Type B pancreatic cell (in vitro differentiated cells): ENCODE results near the gene ZNF215. TPM values are rescaled to one million over a fixed set of nuclear protein-coding genes. Genes with fewer than 3 reads are reported as not detected.
A peak's percentile ranks its signal among the peaks of the same experiment; 100 is the strongest.
"Not testable (repeated sequence)": the region's sequence is repeated elsewhere in the genome, so short reads cannot be mapped to it uniquely, and the experiment has no call there.

Experiments
- DNase-seq: peaks from one replicate; pipeline ENCODE4 v3.0.0; 2021; ENCODE audit warnings: mixed read lengths; ENCODE audit not compliant: unreplicated experiment; ENCODE audit errors: extremely low spot score
- H3K27ac Mint-ChIP-seq: 2 replicates; pipeline ENCODE4 v1.8.0; 2021; ENCODE audit warnings: mild to moderate bottlenecking, mixed read lengths
- H3K27me3 Mint-ChIP-seq: 2 replicates; pipeline ENCODE4 v1.8.0; 2021; ENCODE audit warnings: mixed read lengths
- H3K36me3 Mint-ChIP-seq: 2 replicates; pipeline ENCODE4 v1.8.0; 2021; ENCODE audit warnings: mixed read lengths
- H3K4me1 Mint-ChIP-seq: one replicate; pipeline ENCODE4 v1.8.0; 2021; ENCODE audit warnings: mixed read lengths; ENCODE audit not compliant: unreplicated experiment
- H3K4me3 Mint-ChIP-seq: 2 replicates; pipeline ENCODE4 v1.8.0; 2021; ENCODE audit warnings: mild to moderate bottlenecking, mixed read lengths
- H3K9me3 Mint-ChIP-seq: 2 replicates; pipeline ENCODE4 v1.8.0; 2021; ENCODE audit warnings: mixed read lengths
- total RNA-seq: library from RNA; stranded (reverse); gene quantifications from 2 replicates; pipeline ENCODE4 v1.2.1, GENCODE V29; 2021; ENCODE audit warnings: low replicate concordance
- TF ChIP-seq, protein P1 (sequence below): fragments of 200-600 bp; sonication (generic); conservative IDR thresholded peaks from 2 replicates; pipeline ENCODE4 v1.5.0; 2021; ENCODE audit warnings: antibody characterized with exemption, mild to moderate bottlenecking

The ZNF215 gene
- total RNA-seq, 1 donor from 2014 or later, result 4.6 TPM

DNA sequence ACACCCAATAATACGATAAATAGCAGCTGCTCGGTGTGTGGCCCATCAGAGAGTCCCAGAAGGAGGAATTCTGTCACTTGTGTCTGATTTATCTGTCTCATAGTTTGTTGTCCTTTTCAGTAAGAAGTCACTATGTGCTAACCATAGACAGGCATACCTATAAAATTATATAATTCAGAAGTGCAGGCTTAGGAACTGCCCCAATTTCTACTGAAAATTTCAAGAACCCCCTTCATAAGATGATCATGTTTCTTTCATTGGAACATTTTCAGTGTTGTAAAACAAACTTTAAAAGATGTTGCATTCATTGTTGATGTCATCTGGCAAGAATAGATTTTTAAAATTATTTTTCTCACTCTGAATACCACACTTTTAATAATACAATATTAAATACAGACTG is 33.8 kb upstream of the ZNF215 start, which contains the start of gene OR2D2:
OR2D2 (minus strand) TSS at position 101 of the 400 bp plus-strand sequence; CDS start at position 101, 0 bp downstream.
- Mint-ChIP-seq H3K36me3 (no peaks in the 10 kb centered on the region), H3K4me1 (no peaks in the 10 kb centered on the region), H3K27ac (no peak within 1 kb of the TSS), H3K4me3 (no peak within 1 kb of the TSS), H3K9me3 (no peaks in the 10 kb centered on the region), H3K27me3 (no peaks in the 10 kb centered on the region)
- TF ChIP-seq, protein P1, sequence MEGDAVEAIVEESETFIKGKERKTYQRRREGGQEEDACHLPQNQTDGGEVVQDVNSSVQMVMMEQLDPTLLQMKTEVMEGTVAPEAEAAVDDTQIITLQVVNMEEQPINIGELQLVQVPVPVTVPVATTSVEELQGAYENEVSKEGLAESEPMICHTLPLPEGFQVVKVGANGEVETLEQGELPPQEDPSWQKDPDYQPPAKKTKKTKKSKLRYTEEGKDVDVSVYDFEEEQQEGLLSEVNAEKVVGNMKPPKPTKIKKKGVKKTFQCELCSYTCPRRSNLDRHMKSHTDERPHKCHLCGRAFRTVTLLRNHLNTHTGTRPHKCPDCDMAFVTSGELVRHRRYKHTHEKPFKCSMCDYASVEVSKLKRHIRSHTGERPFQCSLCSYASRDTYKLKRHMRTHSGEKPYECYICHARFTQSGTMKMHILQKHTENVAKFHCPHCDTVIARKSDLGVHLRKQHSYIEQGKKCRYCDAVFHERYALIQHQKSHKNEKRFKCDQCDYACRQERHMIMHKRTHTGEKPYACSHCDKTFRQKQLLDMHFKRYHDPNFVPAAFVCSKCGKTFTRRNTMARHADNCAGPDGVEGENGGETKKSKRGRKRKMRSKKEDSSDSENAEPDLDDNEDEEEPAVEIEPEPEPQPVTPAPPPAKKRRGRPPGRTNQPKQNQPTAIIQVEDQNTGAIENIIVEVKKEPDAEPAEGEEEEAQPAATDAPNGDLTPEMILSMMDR, result no peak
- DNase-seq, result no peak

DNA sequence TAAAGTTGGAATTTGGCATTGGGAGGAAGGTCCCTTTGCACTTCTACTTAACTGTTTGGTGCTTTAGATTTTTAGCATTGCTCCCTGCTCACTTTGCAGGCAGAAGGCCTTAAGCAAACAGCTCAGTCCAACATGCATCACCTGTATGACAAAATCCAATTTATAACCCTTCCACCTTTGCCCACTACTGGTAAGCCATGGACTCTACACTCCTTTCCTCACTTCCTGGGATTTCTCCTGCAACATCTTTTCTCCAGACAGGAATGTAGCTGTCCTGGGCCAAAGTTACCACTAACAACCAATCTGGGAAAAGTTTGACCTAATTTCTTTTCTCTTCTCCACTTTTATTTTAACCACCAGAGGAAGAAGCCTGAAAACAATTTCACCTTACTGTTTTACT is 32.1 kb upstream of the ZNF215 start:
- no peaks in the 10 kb centered on the region for H3K4me1 Mint-ChIP-seq
- H3K27me3 Mint-ChIP-seq, result peaks cover 3% of the 10 kb centered on the region
- no peak overlapping the region for H3K27ac Mint-ChIP-seq
- TF ChIP-seq, protein P1, result no peak
- H3K4me3 Mint-ChIP-seq, result no peak overlapping the region
- no peak for DNase-seq
- no peaks in the 10 kb centered on the region for H3K36me3 Mint-ChIP-seq
- no peaks in the 10 kb centered on the region for H3K9me3 Mint-ChIP-seq

DNA sequence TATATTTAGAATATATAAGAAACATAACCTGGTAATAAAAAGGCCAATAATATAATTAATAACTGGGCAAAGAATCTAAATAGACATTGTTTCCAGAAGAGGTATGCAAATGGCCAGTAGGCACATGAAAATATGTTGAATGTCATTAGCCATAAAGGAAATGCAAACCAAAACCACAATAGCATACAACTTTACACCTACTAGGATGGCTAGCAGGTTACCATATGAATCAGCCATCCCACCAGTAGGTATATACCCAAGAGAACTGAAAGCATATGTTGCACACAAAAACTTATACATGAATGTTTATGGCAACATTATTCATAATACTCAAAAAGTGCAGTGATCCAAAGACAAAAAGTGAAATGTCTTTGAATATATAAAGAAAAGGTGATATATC is 31.2 kb upstream of the ZNF215 start:
- no peak overlapping the region for H3K4me3 Mint-ChIP-seq
- H3K9me3 Mint-ChIP-seq, result no peaks in the 10 kb centered on the region
- peaks cover 3% of the 10 kb centered on the region for H3K27me3 Mint-ChIP-seq
- H3K36me3 Mint-ChIP-seq, result no peaks in the 10 kb centered on the region
- no peak overlapping the region for H3K27ac Mint-ChIP-seq
- DNase-seq, result no peak
- no peaks in the 10 kb centered on the region for H3K4me1 Mint-ChIP-seq
- TF ChIP-seq, protein P1, result no peak

DNA sequence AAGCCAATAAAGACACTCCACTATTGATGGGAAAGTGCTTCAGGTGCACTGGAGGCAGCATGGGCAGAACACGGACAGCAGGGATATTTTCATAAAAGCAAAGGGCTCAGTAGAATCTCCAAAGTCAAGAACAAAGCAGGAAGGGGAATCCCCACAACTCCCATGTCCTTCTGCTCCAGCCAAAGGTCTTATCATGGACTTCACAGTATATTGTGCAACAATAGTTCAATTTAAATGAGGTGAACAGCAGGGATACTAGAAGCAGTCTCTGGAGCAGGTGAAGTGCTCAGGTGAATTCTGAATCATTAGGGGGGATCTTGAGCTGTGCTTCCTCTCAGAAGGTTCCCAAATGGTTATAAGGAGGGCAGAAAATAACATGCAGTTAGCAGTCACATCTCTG is 27.3 kb upstream of the ZNF215 start:
- Mint-ChIP-seq H3K9me3 (no peaks in the 10 kb centered on the region), H3K27ac (no peak overlapping the region), H3K4me3 (no peak overlapping the region), H3K36me3 (no peaks in the 10 kb centered on the region), H3K4me1 (no peaks in the 10 kb centered on the region), H3K27me3 (peaks cover 3% of the 10 kb centered on the region)
- no peak for DNase-seq
- TF ChIP-seq, protein P1, result no peak

DNA sequence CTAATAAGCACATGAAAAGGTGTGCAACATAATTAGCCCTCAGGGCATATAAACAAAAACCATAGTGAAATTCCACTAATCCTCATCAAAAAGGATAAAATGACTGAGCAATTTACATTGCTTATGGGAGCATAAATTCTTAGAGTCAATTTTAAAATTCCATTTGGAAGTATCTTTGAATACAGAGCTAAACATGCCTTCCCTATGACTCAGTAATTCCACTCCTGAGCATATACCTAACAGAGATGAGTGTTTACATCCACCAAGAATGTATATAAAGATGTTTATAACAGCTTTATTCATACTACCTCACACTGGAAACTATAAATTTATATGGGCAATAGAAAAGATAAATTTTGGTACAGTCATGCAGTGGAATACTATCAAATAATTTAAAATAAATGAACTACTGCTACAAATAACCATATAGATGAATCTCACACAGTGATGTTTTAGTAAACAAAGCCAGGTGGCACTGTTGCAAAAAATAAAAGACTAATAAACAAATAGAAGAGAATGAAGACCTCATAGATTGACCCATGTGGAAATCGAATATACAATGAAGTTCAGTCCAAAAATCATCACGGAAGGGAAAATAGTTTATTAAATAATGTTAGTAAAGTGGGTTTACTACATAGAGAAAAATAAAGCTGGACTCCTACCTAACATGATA is 25.8 kb upstream of the ZNF215 start:
- Mint-ChIP-seq H3K27me3 (peaks cover 3% of the 10 kb centered on the region), H3K4me3 (no peak overlapping the region), H3K27ac (no peak overlapping the region), H3K36me3 (no peaks in the 10 kb centered on the region), H3K9me3 (no peaks in the 10 kb centered on the region), H3K4me1 (no peaks in the 10 kb centered on the region)
- TF ChIP-seq, protein P1, result peak; percentile 18
- no peak for DNase-seq

DNA sequence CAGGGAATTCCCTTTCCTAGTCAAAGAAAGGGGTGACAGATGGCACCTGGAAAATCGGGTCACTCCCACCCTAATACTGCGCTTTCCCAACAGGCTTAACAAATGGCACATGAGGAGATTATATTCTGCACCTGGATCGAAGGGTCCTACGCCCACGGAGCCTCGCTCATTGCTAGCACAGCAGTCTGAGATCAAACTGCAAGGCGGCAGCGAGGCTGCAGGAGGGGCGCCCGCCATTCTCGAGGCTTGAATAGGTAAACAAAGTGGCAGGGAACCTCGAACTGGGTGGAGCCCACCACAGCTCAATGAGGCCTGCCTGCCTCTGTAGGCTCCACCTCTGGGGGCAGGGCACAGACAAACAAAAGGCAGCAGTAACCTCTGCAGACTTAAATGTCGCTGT is 21.4 kb upstream of the ZNF215 start:
- DNase-seq, H3K9me3 Mint-ChIP-seq, H3K4me3 Mint-ChIP-seq, H3K27me3 Mint-ChIP-seq, H3K27ac Mint-ChIP-seq, H3K4me1 Mint-ChIP-seq, H3K36me3 Mint-ChIP-seq: not testable (repeated sequence)
